GM19438 (cell line): ENCODE results near the gene GREM2.

Experiments used
- ATAC-seq: cut with Tn5 transposase; IDR thresholded peaks from one replicate; pipeline ENCODE4 v1.9.1; 2021; ENCODE audit warnings: low read depth; ENCODE audit not compliant: unreplicated experiment

GREM2 gene

GRCh38 chr1:240611228-240611618 is 732 bp downstream of the GREM2 start:
- ATAC-seq: no peak

GRCh38 chr1:240610636-240611035 is 1.3 kb downstream of the GREM2 start:
- ATAC-seq: no peak

GRCh38 chr1:240609527-240610060 is 2.4 kb downstream of the GREM2 start:
- ATAC-seq: no peak

- ATAC-seq: no peak
These were observed 3.2 kb downstream of the GREM2 start for GRCh38 chr1:240608707-240609106.

GRCh38 chr1:240607006-240607405 is 4.9 kb downstream of the GREM2 start:
- ATAC-seq: no peak

- no peak for ATAC-seq
These were observed 9.8 kb downstream of the GREM2 start for GRCh38 chr1:240602189-240602588.

GRCh38 chr1:240599830-240600229 is 12.1 kb downstream of the GREM2 start:
- no peak for ATAC-seq

- ATAC-seq: no peak
These were observed 12.7 kb downstream of the GREM2 start for GRCh38 chr1:240599299-240599698.

GRCh38 chr1:240598216-240599001 is 13.5 kb downstream of the GREM2 start:
- no peak for ATAC-seq

- no peak for ATAC-seq
These were observed 14.7 kb downstream of the GREM2 start for GRCh38 chr1:240597153-240597745.

- ATAC-seq: no peak
These were observed 16.5 kb downstream of the GREM2 start for GRCh38 chr1:240595476-240595875.

GRCh38 chr1:240591564-240591963 is 20.4 kb downstream of the GREM2 start:
- ATAC-seq: no peak

GRCh38 chr1:240591078-240591477 is 20.9 kb downstream of the GREM2 start:
- ATAC-seq: no peak

- ATAC-seq: no peak
These were observed 22.3 kb downstream of the GREM2 start for GRCh38 chr1:240589585-240590110.

- ATAC-seq: no peak
These were observed 25.9 kb downstream of the GREM2 start for GRCh38 chr1:240586006-240586405.

GRCh38 chr1:240582953-240583352 is 29.0 kb downstream of the GREM2 start:
- ATAC-seq: no peak

- ATAC-seq: no peak
These were observed 32.4 kb downstream of the GREM2 start for GRCh38 chr1:240579511-240579910.

- ATAC-seq: no peak
These were observed 34.9 kb downstream of the GREM2 start for GRCh38 chr1:240577095-240577494.

GRCh38 chr1:240575981-240576662 is 35.8 kb downstream of the GREM2 start:
- no peak for ATAC-seq

GRCh38 chr1:240572328-240572727 is 39.6 kb downstream of the GREM2 start:
- ATAC-seq: no peak

GRCh38 chr1:240571782-240572181 is 40.2 kb downstream of the GREM2 start:
- ATAC-seq: no peak
